ENCODE results near the gene GMPPA.

GMPPA gene

DNA sequence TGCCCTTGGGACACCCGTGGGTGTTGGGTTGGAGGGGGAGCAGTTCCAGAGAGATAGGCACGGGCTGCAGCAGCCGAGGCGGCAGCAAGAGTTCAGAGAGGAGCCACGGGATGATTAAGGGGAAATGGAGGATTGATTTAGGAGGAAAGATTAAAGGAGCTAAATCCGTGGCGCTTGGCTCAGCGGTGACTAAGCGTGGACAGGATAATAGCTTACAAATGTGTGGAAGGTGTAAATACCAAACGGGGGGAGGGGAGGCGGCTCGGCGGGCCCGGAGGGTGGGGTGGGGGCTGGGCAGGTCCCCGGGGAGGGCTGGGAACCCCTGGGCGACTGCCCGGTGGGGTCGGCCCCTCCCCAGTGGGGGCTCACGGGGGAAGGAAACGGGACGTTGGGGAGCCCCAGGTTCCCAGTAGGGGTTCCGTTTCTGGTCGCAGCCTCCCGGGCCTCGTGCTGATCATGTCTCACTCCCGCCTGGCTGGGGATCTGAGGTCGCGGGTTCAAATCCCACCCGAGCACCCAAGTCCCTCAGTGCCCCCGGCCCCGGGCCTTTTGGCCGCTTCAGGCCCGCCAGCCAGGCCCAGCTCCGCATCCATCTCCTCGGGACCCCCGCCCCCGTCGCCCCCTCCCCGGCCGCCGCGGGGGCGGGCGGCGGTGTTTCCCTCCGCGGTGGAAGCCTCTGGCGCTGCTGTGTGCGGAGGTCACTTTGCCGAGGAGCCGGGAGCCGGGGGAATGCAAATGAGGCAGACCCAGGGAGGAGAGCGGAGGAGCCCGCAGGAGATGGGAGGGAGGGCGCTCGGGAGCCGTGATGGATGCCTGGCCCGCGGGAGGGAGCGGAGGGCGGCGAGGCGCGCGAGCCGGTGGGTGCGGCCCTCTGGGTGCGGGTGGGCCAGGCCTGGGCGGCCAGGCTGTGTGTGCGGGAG, 23.7 kb downstream of the GMPPA start:
- DNase-seq = no peak

DNA sequence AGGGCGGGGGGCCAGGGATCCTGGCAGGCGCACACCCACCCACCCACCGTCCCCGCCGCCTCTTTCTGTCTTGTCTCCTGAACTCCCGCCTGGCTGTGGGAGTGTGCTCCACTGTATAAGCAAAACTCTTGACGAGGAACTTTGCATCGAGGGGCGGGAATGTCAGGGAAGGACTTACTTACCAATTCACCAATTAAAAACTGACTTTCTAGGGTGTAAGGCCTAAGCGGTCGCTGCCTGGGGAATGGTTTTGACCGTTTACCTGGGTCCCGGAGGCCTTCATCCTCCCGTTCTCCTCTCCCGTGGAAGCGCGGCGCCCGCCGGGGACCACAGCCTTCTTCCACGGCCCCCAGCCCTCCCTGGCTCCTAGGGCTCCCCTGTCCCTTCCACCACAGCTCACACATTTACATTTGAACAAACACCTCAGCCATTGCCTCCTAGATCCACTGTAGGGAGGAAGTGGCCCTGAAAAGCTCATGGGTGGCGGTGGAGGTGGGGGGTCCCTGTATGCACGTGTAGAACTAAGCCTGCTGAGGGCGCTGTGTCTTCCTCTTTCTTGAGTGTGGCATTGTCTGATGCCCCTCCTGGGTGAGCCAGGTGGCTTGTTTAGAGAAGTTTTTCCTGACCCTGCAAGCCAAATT, 24.5 kb downstream of the GMPPA start:
- DNase-seq = no peak

DNA sequence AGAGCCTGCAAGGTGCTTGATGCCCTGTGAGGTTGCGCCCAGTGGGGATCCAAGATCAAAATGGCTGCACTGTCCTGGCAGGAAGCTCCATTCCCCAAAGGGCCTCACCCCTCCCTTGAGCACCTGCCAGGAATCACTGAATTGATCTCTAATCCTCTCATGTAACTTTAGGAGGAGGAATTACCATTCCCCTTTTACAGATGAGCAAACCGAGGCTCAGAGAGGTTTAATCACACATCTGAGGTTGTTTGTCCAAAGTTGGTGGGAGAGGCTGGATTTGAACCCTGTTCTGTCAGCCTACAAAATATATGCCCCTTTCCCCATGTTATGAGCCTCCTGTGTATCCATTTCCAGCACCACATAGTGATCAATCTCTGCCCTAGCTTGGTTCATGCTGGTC, 26.1 kb downstream of the GMPPA start:
- DNase-seq = no peak

DNA sequence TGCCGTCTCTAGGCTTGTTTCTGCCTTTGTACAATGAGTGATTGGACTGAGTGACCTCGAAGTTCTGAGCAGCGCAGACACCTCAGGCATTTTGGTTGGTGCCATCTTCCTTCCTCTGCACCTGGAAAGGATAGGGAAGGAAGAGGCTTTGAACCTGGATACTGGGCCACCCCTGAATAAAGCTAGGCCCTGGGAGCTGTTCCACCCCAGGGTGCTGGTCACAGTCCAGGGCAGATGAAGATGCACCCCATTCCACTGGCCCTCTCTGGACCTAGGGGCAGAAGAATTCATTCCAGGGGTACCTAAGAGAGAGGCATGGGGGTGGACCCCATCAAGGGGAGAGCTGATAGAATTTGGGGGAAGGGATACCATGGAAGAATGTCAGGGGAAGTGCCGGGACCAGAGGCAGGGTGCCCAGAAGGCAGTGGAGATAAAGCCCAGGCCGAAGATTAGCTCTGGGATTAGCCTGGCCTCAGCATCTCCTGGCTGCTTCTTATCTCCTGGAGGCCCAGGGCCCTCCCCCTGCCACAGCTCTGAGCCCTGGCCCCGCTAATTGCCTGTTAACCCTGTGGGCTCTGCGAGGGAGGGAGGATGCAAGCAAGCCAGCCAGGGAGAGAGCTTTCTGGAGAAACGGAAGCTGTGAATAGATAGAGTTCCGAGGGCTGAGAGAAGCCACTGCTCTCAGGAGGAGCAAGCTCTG, 27.0 kb downstream of the GMPPA start:
- no peak for DNase-seq

DNA sequence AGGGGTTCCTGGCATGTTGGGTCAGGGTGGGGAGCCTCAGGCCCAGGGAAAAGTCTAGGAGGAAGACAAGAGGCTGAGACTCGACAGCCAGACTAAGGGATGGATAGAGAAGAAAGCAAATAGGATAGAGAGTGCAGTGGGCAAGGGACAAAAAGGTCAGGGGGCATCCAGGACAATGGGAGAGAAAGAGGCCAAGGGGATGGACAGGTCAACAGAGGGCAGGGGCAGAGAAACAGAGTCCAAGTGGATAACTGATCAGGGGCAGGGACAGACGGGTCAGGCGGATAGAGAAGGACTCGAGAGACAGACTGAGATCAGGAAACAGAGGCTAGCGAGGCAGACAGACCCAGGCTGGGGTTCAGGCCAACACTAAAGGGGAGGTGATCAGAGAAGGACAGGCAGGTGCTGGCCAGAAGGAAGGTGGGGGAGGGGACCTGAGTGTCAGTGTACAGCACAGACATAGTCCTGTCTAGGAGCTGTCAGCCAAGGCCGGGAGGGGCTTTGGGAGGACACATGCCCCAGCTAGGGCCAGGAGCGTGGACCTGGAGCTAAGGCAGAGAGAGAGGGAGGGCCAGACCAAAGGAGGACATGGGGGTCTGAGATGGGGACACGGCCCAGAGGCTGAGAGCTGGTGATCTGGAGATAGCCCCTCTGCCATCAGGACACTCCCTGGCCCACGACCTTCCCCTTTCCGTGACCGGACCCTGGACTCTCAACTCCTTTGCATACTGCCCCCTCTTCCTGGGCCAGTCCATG, 27.8 kb downstream of the GMPPA start:
- DNase-seq = no peak

DNA sequence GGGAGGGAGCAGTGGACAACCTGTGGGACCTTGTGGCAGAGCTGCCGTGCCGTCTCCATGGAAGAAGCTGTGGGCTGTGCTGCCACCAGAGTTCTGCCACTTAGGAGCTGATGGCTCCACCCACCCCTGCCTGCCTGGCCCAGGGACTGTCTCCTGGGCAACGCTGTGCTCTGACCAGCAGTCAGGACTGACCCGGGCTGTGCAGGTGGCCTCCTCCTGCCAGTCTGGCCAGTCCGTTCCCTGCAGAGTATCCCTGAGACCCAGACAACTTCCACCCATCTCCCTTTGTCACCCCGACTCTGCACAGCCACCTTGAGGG, 28.3 kb downstream of the GMPPA start:
- DNase-seq = no peak

DNA sequence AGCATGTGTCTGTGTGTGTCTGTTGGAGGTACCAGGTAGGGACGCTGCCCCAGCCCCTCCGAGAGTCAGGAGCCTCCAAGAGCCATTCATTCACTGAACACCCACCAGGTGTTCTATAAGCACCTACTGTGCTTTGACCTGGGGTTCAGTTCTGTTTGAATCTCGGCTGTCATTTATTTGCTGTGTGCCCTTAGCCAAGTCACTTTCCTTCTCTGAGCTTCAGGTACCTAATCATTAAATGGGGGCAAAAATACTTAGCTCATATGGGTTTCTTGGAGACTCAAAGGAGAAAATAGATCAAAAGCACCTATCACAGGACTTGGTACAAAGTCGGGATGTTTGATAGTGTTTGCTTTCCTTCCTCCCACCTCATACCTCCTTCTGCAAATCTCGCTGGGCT, 28.8 kb downstream of the GMPPA start:
- no peak for DNase-seq

DNA sequence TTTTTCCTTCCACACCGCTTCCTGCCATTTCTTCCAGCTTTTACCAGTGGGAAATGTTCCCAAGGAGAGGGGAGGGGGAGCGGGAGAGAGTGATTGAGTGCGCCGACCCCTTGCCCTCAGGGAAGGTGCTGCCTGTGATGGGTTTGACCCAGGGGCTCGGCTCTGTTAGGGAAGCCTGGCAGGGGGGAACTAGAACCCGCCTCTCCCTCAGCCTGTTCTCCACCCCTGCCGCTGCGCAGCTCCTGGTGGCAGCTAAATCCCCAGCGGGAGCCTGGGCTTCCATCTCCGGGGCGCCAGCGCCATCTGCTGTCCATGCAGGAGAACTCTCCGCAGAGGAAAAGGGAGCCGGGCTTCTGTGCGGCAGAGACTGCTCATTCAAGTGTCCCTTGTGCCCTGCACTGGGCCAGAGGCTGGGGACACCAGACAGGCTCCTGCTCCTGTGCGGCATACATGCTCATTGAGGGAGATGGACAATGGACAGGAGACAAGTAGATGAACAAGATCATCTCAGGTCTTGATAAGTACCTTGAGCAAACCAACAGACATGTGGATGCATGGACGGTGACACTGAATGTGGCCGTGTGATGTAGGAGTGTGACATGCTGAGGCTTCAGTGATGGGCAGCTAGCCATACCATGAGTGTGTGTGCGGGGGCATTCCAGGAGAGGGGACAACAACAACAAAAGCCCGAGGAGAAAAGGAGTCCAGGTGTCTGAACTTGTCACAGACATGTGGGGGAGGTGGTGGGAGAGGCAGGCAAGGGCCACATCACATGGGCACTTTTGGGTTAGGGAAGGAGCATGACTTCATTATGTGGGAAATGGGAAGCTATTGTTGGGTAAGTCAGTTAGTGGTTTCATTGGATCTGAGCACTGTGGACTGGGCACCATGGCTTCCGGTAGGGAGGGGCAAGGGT, 31.6 kb downstream of the GMPPA start:
- DNase-seq = peak; percentile 82

DNA sequence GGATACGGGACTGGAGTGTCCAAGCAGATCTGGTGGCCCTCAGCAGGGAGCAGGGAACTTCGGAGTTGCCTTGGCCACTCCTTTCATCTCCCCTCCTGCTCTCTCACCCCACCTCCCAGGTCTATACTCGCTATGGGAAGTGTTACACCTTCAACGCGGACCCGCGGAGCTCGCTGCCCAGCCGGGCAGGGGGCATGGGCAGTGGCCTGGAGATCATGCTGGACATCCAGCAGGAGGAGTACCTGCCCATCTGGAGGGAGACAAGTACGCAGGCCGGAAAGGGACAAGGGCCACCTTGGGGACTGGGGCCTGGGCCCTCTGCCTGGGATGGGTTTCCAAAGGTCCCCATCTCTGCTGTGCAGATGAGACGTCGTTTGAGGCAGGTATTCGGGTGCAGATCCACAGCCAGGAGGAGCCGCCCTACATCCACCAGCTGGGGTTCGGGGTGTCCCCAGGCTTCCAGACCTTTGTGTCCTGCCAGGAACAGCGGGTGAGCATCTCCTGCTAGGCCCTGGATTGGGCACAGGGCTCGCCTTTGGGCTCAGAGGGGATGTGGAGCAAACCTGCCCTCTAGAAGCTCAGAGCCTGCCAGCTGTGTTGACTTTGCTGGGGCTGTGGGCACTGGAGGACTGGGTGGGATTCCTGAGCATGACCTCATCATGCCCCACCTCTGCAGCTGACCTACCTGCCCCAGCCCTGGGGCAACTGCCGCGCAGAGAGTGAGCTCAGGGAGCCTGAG, 33.1 kb downstream of the GMPPA start:
- DNase-seq = no peak

DNA sequence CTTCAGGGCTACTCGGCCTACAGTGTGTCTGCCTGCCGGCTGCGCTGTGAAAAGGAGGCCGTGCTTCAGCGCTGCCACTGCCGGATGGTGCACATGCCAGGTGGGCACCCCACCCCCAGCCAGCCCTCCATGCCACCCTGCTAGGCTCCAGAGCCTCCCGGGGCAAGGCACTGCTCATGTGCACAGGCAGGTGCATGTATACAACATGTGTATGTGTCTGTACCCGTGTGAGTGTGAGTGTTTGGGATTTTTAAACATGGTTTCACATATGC, 33.6 kb downstream of the GMPPA start:
- no peak for DNase-seq

DNA sequence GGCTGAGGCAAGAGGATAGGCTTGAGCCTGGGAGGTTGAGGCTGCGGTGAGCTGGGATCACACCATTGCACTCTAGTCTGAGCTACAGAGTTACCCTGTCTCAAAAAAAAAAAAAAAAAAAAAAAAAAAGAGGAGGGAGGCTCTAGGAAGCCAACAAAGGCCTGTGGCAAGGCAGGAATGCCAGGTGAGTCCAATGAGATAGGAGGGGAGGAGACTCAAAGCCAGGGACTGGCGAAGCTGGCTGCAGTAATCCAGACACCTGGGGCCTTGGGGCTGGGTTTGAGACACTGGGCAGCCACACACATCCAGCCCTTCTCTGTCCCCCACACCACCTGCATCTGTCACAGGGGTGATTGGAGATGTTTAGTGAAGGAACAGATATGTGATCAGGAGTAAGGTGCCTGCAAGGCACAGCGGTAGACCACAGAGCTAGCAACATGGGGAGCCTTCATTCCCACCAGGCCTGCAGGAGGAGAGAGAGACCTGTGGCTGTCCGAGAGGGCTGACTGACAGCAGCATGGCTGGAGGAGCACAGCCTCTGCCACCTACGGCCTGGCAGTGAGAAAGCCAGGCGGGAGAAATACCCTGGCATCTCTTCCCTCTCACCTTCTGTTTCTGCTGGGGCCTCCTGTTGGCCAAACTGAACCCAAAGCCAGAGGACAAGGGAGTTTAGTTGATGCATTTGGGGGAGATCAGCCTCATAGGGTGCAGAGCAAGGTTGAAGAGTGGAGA, 35.4 kb downstream of the GMPPA start:
- DNase-seq = no peak

DNA sequence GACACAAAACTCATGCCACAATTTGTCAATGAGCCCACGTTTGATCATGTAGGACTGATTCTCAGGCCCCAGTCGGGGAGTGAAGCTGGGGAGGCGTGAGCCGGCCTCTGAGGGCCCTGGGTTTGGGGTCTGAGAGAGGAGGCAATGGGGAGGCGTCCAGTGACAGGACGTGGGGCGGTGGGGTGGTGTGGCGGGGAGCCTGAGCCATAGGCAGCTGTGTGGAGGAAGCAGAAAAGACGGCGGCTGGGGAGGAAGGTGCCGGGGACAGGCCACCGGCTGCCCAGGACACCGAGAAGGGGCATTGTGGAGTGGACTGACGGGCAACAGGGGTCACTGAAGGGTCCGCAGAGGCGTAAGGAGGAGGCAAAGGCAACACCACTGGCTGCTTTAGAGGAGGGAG, 37.7 kb downstream of the GMPPA start:
- DNase-seq = no peak

DNA sequence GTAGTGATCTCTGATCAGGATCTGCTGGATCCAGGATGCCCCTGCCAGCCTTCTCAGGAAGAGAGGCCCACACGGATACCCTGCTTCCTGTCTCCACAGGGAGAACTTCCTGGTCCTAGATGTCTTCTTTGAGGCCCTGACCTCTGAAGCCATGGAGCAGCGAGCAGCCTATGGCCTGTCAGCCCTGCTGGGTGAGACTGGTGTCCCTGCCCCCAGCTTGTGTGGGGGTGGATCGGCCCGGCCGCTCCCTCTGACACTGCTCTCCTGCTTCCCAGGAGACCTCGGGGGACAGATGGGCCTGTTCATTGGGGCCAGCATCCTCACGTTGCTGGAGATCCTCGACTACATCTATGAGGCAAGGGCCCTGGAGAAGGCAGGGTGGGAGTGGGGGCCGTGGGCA, 38.3 kb downstream of the GMPPA start:
- no peak for DNase-seq

DNA sequence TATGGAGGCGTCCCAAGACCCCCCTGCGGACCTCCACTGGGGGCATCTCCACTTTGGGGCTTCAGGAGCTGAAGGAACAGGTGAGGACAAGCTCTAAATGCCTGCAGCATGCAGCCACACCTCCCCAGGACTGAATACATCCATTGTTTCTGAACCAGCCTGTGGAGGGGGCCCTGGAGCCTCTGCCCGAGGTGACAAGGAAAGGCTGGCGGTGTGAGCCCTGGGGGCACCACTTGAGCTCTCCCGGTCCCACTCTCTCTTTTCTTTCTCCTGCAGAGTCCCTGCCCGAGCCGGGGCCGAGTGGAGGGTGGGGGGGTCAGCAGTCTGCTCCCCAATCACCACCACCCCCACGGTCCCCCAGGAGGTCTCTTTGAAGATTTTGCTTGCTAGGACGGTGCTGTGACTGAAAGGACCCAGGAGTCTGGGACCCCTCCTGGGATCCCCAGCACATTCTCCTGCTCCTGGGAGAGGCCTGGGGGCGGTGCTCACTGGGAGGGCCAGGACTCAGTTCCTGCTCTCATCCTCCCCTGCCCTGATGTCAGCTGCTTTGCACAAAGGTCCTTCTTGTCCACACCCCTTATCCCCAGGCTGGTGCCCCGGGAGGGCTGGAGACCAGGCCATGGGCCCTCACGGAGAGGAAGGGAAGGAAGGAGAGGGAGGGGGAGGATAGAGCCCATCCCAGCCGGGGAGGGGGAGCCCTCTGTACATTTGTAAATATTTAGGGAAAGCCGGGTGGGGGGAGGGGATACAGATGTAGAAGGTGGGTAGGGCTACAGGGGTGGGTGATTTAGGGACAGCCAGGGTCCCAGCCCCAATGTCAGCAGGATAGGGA, 39.2 kb downstream of the GMPPA start:
- DNase-seq = no peak

DNA sequence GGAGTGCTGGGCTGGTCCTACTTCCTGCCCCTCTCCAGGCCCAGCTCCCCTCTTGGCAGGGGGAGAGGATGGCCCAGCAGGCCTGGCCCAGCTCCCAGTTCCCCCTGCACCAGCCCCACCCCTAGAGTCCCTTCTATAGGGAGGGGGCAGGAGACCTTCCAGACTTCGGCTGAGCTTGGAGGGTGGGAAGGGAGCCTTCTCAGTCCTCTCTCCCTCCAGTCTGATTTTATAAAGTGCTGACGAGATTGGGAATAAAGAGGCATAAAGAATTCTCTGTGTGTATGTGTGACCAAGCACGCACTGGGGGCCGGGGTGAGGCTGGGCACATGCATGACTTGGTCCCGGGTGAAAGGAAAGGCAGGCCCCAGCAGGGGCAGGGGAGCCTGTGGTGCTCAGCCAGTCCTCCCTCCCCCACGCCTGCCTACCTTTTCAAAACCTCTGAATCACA, 39.8 kb downstream of the GMPPA start:
- no peak for DNase-seq

DNA sequence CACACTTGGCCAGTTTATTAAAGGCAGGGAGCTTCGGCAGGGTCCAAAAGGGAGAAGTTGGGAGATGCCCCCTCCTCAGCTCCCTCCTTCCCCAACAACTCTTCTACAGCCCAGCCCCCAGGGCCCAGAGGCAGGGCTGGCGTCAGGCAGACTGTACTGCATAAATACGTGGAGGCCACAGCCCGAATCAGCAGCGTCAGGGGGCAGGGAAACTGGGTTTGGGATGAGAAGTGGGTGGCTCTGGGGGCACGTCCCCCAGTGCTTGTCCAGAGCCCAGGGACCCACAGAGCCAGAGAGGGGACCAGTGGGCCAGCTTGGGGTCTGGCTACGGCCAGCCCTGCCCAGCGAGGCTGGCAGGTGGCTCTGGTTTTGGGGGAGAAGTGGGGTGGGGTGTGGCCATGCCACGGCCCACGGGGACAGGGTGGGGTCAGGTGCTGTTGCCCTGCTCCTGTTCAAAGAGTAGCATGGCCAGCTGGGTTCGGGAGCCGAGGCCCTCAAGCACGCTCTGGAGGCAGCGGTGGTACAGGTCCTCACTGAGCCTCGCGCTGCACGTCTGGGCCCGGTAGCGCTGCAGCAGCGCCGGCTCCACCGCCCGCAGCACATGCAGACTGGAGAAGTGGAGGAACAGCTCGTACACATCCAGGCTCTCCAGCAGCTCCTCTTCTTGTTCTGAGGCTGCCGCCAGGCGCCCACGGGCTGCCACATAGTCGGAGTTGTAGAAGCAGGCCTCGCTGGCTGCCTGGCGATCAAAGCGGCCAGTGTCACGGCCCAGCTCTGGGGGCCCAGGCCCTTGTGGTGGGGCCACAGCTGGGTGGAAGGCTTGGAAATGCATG, 40.5 kb downstream of the GMPPA start:
- DNase-seq = no peak

DNA sequence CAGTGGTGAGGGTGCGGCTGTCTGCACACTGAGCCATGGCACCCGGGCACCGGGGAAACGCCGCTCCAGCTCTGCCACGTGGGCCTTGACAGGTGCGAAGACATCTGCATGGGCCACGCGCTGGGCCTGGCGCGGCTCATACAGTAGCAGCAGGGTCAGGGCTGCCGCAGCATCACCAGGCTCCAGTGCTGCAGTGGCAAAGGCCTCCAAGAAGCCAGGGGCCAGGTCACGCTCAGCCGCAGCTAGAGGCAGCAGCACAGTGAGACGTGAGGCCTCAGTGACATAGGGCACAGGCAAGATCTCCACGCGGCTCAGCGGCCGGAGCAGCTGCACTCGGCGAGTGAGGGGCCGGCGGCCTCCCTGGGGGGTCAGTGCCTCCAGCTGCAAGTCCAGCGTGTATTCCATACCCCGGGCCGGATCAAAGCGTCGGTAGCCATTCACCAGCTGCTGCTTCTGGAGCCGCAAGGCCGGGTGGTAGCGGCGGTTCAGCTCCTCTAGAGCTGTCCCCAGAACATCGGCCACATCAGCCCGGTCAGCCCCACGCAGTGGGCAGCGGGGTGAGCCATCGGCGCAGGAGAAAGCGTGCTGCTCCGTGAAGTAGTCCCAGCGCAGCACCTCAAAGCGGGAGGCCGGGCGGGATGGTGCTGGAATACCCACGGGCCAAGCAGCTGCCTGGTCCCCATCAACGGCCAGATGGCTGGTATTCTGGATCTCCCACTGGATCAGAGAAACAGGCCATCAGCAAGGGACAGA, 41.4 kb downstream of the GMPPA start:
- DNase-seq = no peak
